ENCODE measurements around the gene ZNF19.

DNA sequence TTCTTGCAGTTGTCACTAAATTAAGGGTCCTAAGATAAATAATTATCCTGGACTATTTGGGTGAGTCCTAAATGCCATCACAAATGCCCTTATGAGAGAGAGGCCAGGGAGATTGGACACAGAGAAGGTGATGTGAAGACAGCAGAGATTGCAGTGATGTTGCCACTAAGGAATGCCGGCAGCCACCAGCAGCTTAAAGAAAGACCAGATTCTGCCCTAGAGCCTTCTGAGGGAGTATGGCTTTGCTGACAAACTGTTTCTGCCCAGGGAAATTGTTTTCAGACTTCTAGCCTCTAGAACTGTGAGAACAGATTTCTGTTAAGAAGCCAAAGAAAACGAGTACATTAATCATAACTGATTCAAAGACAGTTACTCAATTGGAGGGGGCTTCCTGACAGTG lies 17.1 kb downstream of the ZNF19 start:
- TF ChIP-seq, protein P1, sequence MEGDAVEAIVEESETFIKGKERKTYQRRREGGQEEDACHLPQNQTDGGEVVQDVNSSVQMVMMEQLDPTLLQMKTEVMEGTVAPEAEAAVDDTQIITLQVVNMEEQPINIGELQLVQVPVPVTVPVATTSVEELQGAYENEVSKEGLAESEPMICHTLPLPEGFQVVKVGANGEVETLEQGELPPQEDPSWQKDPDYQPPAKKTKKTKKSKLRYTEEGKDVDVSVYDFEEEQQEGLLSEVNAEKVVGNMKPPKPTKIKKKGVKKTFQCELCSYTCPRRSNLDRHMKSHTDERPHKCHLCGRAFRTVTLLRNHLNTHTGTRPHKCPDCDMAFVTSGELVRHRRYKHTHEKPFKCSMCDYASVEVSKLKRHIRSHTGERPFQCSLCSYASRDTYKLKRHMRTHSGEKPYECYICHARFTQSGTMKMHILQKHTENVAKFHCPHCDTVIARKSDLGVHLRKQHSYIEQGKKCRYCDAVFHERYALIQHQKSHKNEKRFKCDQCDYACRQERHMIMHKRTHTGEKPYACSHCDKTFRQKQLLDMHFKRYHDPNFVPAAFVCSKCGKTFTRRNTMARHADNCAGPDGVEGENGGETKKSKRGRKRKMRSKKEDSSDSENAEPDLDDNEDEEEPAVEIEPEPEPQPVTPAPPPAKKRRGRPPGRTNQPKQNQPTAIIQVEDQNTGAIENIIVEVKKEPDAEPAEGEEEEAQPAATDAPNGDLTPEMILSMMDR (IDR thresholded peaks at IDR 0.05), result no peak
- TF ChIP-seq POLR2AphosphoS5 (IDR thresholded peaks at IDR 0.05) (no peak), POLR2A (IDR thresholded peaks at IDR 0.05) (no peak)
